GM21619 (cell line): ENCODE data around the gene WNT2.
"Not testable (repeated sequence)": the region's sequence is repeated elsewhere in the genome, so short reads cannot be mapped to it uniquely, and the experiment has no call there.

ENCODE experiments used
- ATAC-seq: cut with Tn5 transposase; IDR thresholded peaks from one replicate; pipeline ENCODE4 v1.9.1; 2021; ENCODE audit not compliant: unreplicated experiment

WNT2 gene

GRCh38 chr7:117308891-117309290, 14.0 kb downstream of the WNT2 start:
- no peak for ATAC-seq

- no peak for ATAC-seq
Observed at GRCh38 chr7:117302396-117302795, 20.5 kb downstream of the WNT2 start.

- ATAC-seq, result not testable (repeated sequence)
Observed at GRCh38 chr7:117300506-117300905, 22.4 kb downstream of the WNT2 start.

GRCh38 chr7:117297606-117298005, 25.3 kb downstream of the WNT2 start:
- no peak for ATAC-seq

GRCh38 chr7:117296066-117296465, 26.8 kb downstream of the WNT2 start:
- no peak for ATAC-seq

GRCh38 chr7:117285826-117286225, 37.0 kb downstream of the WNT2 start:
- ATAC-seq, result no peak

GRCh38 chr7:117284692-117285091, 38.2 kb downstream of the WNT2 start:
- no peak for ATAC-seq

- ATAC-seq, result no peak
Observed at GRCh38 chr7:117283779-117284178, 39.1 kb downstream of the WNT2 start.

GRCh38 chr7:117283371-117283770, 39.5 kb downstream of the WNT2 start:
- ATAC-seq, result no peak

- ATAC-seq, result no peak
Observed at GRCh38 chr7:117282239-117282812, 40.5 kb downstream of the WNT2 start.

- no peak for ATAC-seq
Observed at GRCh38 chr7:117281562-117281961, 41.3 kb downstream of the WNT2 start.

GRCh38 chr7:117279931-117280557, 42.8 kb downstream of the WNT2 start:
- ATAC-seq, result no peak

GRCh38 chr7:117279203-117279602, 43.7 kb downstream of the WNT2 start:
- ATAC-seq, result no peak

GRCh38 chr7:117278040-117278439, 44.8 kb downstream of the WNT2 start:
- no peak for ATAC-seq

- no peak for ATAC-seq
Observed at GRCh38 chr7:117277576-117277975, 45.3 kb downstream of the WNT2 start.

GRCh38 chr7:117274951-117275350, 47.9 kb downstream of the WNT2 start:
- no peak for ATAC-seq

GRCh38 chr7:117273814-117274225, 49.0 kb downstream of the WNT2 start:
- ATAC-seq, result no peak

- no peak for ATAC-seq
Observed at GRCh38 chr7:117273325-117273724, 49.5 kb downstream of the WNT2 start.

GRCh38 chr7:117272017-117272759, 50.7 kb downstream of the WNT2 start:
- no peak for ATAC-seq

- ATAC-seq, result no peak
Observed at GRCh38 chr7:117271566-117271965, 51.3 kb downstream of the WNT2 start.

- ATAC-seq, result no peak
Observed at GRCh38 chr7:117270371-117270770, 52.5 kb downstream of the WNT2 start.

- ATAC-seq, result no peak
Observed at GRCh38 chr7:117269886-117270285, 53.0 kb downstream of the WNT2 start.
